K562 (cell line): ENCODE data around the gene LRRC25. TPM values are rescaled to one million over a fixed set of nuclear protein-coding genes. Genes with fewer than 3 reads are reported as not detected.

Source experiments
- E2F1 ChIP-seq: sonication (generic); formaldehyde crosslinking; IDR thresholded peaks from 2 replicates; pipeline ENCODE4 v1.8.1; 2023; ENCODE audit warnings: mild to moderate bottlenecking, missing genetic modification reagents, moderate library complexity
- MEF2A ChIP-seq: IDR thresholded peaks from 2 replicates; pipeline ENCODE4 v1.6.1; 2011; ENCODE audit warnings: low read depth, mild to moderate bottlenecking, low read length, moderate library complexity; ENCODE audit not compliant: control insufficient read depth
- NR4A1 ChIP-seq, 2 experiments: fragments of 250-450 bp in 1 of 2; fragments of 450-650 bp in 1 of 2; sonication (Bioruptor Pico) in 1 of 2; IDR thresholded peaks; 2 replicates each; pipeline versions ENCODE4 v1.4.0 to v1.6.1; 2016 to 2020; ENCODE audit warnings: mild to moderate bottlenecking in 2 of 2, missing compliant biosample characterization in 1 of 2, missing genetic modification characterization in 1 of 2, moderate library complexity in 1 of 2
- SFPQ ChIP-seq: fragments of 200-400 bp; formaldehyde crosslinking; IDR thresholded peaks from 2 replicates; pipeline ENCODE4 v1.6.1; 2017; ENCODE audit warnings: mild to moderate bottlenecking, low read depth, low read length, moderate library complexity
- SLC30A9 ChIP-seq: fragments of 250-450 bp; sonication (Bioruptor Pico); IDR thresholded peaks from 2 replicates; pipeline ENCODE4 v1.8.0; 2022; ENCODE audit warnings: mild to moderate bottlenecking, moderate library complexity
- WHSC1 ChIP-seq: IDR thresholded peaks from one replicate; pipeline ENCODE4 v1.6.1; 2012; ENCODE audit warnings: low read length, control low read depth, inconsistent platforms
- ZNF140 ChIP-seq: fragments of 250-450 bp; sonication (Bioruptor Pico); IDR thresholded peaks from 2 replicates; pipeline ENCODE4 v1.8.0; 2021; ENCODE audit warnings: moderate library complexity, mild to moderate bottlenecking, inconsistent platforms
- ZNF589 ChIP-seq: fragments of 200-800 bp; sonication (Bioruptor generic); IDR thresholded peaks from 2 replicates; pipeline ENCODE4 v1.6.1; 2016; ENCODE audit warnings: low read depth, missing genetic modification characterization, missing compliant biosample characterization
- polyA plus RNA-seq, 8 experiments: library from polyadenylated mRNA; depleted of rRNA in 4 of 8; stranded (reverse) in 5 of 8; unstranded in 3 of 8; fragments of >200 nt; fragmentation: Nextera tagmentation in 2 of 8; fragmentation: Illumina TruSeq in 1 of 8; extraction: Ambion mirVana in 2 of 8; extraction: Trizol in 1 of 8; gene quantifications; 2 replicates each; pipeline versions ENCODE4 v1.2.1 to v1.2.3, GENCODE V29; 2011 to 2014; ENCODE audit warnings: inconsistent platforms in 1 of 8, missing spikeins in 1 of 8
- total RNA-seq, 7 experiments: library from RNA; depleted of rRNA in 6 of 7; stranded (reverse); fragments of >200 nt in 6 of 7; fragmentation: Illumina TruSeq in 2 of 7; extraction: Trizol in 2 of 7; gene quantifications; 2 replicates each; pipeline versions ENCODE4 v1.2.1 to v1.2.3, GENCODE V29; 2011 to 2021; ENCODE audit warnings: low replicate concordance in 1 of 7
- TF ChIP-seq, protein P1 (sequence below), 3 experiments: IDR thresholded peaks in 2 of 3; conservative IDR thresholded peaks in 1 of 3; 2 replicates each; pipeline ENCODE4 v1.5.1; 2011 to 2012; ENCODE audit warnings: low read length in 3 of 3, mild to moderate bottlenecking in 3 of 3, control low read depth in 2 of 3, improper control_type of control experiment in 1 of 3, inconsistent platforms in 1 of 3, low read depth in 1 of 3, mixed read lengths in 1 of 3, moderate library complexity in 1 of 3; ENCODE audit not compliant: insufficient read depth in 2 of 3
- TF ChIP-seq, protein P2 (sequence below): fragments of 450-650 bp; IDR thresholded peaks from 2 replicates; pipeline ENCODE4 v1.6.1; 2016; ENCODE audit warnings: antibody characterized with exemption

LRRC25 gene
- total and polyA plus RNA-seq, 9 of the 15 experiments (the other 6 are each of a cell fraction or from before 2014, with no cell fraction given), result 0.07 to 0.36 (median 0.10) TPM; not detected in 3

DNA sequence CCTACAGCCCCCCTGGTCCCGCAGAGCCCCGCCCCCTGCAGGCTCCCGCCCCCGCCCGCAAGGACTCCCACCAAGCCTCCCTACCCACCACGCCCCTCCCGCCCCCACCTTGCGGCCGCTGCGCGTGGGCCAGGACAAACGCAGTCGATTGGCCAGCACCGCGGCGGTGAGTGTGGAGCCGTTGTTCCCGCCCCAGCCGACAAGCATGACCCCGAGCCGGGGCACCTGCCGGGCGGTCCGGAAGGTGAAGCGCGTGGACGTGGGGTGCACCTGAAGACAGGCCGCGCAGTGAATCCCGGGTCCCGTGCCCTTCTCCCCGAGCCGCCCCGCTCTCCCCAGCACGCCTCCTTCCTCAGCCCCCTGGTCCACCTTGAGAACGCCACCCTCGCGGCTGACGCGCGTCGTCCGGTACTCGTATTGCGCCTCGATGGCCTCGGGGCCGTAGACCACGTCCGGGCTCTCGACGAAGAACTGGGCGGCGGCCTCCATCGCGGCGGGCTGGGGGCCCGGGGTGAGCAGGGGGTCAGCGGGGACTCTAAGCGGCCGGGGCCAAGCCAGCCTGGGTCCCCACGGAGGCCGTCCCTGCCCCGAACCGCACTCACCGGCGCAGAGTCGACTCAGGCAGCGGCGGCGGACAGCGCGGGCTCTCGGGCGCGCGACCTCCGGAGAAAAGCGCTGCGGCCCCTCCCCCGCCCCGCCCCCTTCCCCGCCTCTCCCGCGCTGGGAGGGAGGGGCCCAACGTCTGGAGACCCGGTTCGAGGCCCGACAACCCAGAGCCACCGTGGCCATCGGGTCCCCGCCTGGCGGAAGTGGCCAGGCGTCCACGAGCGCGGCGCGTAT, 40.3 kb upstream of the LRRC25 start, which contains the start of gene ISYNA1 (continued):
- TF ChIP-seq SFPQ, result no peak
- TF ChIP-seq NR4A1 (CRISPR knock-in tag; IDR thresholded peaks at IDR 0.05), result 0 out of 2 replicates have a peak, but pooled peaks have one; percentile 21
- no peak for TF ChIP-seq NR4A1 (tag; IDR thresholded peaks at IDR 0.05)
- TF ChIP-seq ZNF140 (CRISPR knock-in tag), result no peak
- TF ChIP-seq, protein P1, sequence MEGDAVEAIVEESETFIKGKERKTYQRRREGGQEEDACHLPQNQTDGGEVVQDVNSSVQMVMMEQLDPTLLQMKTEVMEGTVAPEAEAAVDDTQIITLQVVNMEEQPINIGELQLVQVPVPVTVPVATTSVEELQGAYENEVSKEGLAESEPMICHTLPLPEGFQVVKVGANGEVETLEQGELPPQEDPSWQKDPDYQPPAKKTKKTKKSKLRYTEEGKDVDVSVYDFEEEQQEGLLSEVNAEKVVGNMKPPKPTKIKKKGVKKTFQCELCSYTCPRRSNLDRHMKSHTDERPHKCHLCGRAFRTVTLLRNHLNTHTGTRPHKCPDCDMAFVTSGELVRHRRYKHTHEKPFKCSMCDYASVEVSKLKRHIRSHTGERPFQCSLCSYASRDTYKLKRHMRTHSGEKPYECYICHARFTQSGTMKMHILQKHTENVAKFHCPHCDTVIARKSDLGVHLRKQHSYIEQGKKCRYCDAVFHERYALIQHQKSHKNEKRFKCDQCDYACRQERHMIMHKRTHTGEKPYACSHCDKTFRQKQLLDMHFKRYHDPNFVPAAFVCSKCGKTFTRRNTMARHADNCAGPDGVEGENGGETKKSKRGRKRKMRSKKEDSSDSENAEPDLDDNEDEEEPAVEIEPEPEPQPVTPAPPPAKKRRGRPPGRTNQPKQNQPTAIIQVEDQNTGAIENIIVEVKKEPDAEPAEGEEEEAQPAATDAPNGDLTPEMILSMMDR (IDR thresholded peaks at IDR 0.05 in 2 of 3, conservative IDR thresholded peaks at IDR 0.05 in 1 of 3; ENCODE audit: insufficient read depth in 2 of 3, low read depth in 1 of 3, low read length in 3 of 3), result no peak; a peak in 1 of 6 replicates
- no peak for TF ChIP-seq ZNF589 (CRISPR knock-in tag)
- TF ChIP-seq SLC30A9 (CRISPR knock-in tag), result no peak
- no peak for TF ChIP-seq MEF2A
- TF ChIP-seq, protein P2, sequence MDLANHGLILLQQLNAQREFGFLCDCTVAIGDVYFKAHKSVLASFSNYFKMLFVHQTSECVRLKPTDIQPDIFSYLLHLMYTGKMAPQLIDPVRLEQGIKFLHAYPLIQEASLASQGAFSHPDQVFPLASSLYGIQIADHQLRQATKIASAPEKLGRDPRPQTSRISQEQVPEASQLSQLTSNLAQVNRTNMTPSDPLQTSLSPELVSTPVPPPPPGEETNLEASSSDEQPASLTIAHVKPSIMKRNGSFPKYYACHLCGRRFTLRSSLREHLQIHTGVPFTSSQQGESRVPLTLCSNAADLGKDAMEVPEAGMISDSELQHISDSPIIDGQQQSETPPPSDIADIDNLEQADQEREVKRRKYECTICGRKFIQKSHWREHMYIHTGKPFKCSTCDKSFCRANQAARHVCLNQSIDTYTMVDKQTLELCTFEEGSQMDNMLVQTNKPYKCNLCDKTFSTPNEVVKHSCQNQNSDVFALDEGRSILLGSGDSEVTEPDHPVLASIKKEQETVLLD, result peak; percentile 64
- no peak for TF ChIP-seq WHSC1
- no peak; the same call in 1 of the 2 replicates for TF ChIP-seq E2F1
